ENCODE measurements around the gene SUPT6H. TPM values are rescaled to one million over a fixed set of nuclear protein-coding genes. Genes with fewer than 3 reads are reported as not detected.

SUPT6H gene
- total and polyA plus RNA-seq, 9 of the 15 experiments (the other 6 are each of a cell fraction or from before 2014, with no cell fraction given), result 1.7 to 77.7 (median 49.2) TPM

GRCh38 chr17:28724500-28725165 is 62.6 kb downstream of the SUPT6H start (continued):
- TF ChIP-seq, protein P1, sequence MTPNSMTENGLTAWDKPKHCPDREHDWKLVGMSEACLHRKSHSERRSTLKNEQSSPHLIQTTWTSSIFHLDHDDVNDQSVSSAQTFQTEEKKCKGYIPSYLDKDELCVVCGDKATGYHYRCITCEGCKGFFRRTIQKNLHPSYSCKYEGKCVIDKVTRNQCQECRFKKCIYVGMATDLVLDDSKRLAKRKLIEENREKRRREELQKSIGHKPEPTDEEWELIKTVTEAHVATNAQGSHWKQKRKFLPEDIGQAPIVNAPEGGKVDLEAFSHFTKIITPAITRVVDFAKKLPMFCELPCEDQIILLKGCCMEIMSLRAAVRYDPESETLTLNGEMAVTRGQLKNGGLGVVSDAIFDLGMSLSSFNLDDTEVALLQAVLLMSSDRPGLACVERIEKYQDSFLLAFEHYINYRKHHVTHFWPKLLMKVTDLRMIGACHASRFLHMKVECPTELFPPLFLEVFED (CRISPR knock-in tag; conservative IDR thresholded peaks at IDR 0.05), result 0 out of 2 replicates have a peak, but pooled peaks have one; percentile 53
- TF ChIP-seq SMC3 (conservative IDR thresholded peaks at IDR 0.05; ENCODE audit: insufficient read depth, low read depth, low read length) (peak; percentile 4; the same call in 1 of the 2 replicates), AFF1 (IDR thresholded peaks at IDR 0.05; ENCODE audit: low read depth in 1 of 2, partially characterized antibody in 2 of 2) (no peak), EGR1 (conservative IDR thresholded peaks at IDR 0.05) (no peak), ZFP30 (CRISPR knock-in tag; IDR thresholded peaks at IDR 0.05; ENCODE audit: borderline replicate concordance) (no peak), NELFE (IDR thresholded peaks at IDR 0.05; ENCODE audit: insufficient read depth, insufficient read length) (no peak), ASH1L (IDR thresholded peaks at IDR 0.05; ENCODE audit: borderline replicate concordance, low read depth, partially characterized antibody) (no peak), SMAD3 (CRISPR knock-in tag; conservative IDR thresholded peaks at IDR 0.05) (0 out of 2 replicates have a peak, but pooled peaks have one; percentile 17), GATA2 (CRISPR knock-in tag; IDR thresholded peaks at IDR 0.05) (no peak), ZNF316 (IDR thresholded peaks at IDR 0.05) (no peak), DNMT1 (IDR thresholded peaks at IDR 0.05) (0 out of 2 replicates have a peak, but pooled peaks have one; percentile 21), RNF219 (CRISPR knock-in tag; IDR thresholded peaks at IDR 0.05) (peak; percentile 35; the same call in 1 of the 2 replicates), SMARCE1 (IDR thresholded peaks at IDR 0.05) (no peak), WHSC1 (IDR thresholded peaks at IDR 0.05; ENCODE audit: low read length) (no peak), ZNF217 (CRISPR knock-in tag; IDR thresholded peaks at IDR 0.05) (no peak), EP300 (IDR thresholded peaks at IDR 0.05; ENCODE audit: low read length) (no peak), NFIC (IDR thresholded peaks at IDR 0.05) (no peak), YY1 (IDR thresholded peaks at IDR 0.05; ENCODE audit: borderline replicate concordance in 1 of 3, control insufficient read depth in 1 of 3, extremely low read depth in 1 of 3, insufficient read depth in 3 of 3, insufficient read length in 1 of 3, insufficient replicate concordance in 2 of 3, low read depth in 1 of 3, low read length in 2 of 3) (no peak)
- TF ChIP-seq, protein P2, sequence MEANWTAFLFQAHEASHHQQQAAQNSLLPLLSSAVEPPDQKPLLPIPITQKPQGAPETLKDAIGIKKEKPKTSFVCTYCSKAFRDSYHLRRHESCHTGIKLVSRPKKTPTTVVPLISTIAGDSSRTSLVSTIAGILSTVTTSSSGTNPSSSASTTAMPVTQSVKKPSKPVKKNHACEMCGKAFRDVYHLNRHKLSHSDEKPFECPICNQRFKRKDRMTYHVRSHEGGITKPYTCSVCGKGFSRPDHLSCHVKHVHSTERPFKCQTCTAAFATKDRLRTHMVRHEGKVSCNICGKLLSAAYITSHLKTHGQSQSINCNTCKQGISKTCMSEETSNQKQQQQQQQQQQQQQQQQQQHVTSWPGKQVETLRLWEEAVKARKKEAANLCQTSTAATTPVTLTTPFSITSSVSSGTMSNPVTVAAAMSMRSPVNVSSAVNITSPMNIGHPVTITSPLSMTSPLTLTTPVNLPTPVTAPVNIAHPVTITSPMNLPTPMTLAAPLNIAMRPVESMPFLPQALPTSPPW (CRISPR knock-in tag; IDR thresholded peaks at IDR 0.05), result no peak

All from K562 (cell line).